Activated T-helper 1 cell treated with anti-CD3 and anti-CD28 coated beads, Interleukin-2, amount 50 U/mL, for 16 hours (primary cell): ENCODE data around the gene ANO6.

Experiments
- DNase-seq, 2 donors: peaks; one replicate each; pipeline ENCODE4 v3.0.0-alpha.2; 2020; ENCODE audit warnings: low read depth in 1 of 2, low spot score in 1 of 2

Gene ANO6

DNA sequence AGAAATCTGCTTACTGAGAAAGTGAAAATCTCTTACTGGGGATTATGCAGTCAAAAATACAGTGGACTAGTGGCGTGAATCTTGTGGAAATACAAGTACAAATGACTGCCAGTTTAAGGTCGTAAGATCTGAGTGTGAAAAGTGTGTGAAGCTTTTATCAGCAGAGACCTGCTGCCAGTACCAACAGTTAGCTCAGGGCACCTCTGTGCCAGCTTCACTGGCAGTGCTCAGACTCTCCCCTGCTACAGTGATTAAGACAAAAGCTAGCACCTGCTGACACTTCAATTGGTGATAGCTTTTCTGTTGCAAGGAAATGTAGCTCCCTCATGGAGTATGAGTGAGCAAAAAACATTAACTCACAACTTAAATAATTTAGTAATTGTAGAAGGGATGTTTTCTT, 185.1 kb downstream of the ANO6 start:
- no peak for DNase-seq

GRCh38 chr12:45402288-45402687, 186.4 kb downstream of the ANO6 start:
- no peak for DNase-seq

DNA sequence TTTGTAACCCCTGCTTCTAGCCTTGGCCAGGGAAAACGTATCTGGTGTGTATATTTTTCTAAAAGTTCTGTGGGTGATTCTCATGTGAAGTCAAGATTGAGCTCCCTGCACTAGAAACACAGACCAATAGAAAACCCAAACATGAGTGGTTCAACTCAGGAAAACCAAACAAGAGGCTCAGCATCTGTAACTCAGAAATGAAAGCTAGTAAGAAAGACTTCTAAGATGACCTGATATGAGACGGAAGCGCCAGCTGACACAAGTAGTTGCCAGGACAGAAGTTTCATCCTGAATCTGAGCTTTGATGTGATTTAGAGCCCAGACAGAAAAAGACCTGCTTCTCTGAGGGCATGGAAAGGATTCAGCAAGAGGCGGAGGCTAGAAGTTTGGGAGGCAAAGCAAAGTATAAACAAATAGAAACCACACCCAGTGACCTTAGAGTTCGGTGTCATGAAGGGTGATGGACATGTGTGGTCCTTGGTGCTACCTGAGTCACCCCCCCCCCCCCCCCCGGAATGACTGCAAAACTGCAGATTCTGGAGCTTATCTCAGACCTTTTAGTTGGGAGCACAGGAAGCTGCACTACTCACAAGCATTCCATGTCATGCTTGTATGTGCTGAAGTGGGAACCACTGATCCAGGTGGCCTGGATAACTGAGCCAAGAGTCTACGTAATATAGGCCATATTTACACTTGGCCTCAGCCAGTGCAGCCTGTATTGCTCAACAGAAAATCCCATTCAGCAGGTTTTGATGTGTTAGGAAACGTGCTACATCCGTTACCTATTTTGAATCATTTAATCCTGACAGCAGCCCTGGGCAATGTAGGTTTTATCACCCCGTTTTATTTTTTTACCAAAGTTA, 191.3 kb downstream of the ANO6 start:
- no peak for DNase-seq

GRCh38 chr12:45407981-45408728, 192.3 kb downstream of the ANO6 start:
- DNase-seq = no peak

DNA sequence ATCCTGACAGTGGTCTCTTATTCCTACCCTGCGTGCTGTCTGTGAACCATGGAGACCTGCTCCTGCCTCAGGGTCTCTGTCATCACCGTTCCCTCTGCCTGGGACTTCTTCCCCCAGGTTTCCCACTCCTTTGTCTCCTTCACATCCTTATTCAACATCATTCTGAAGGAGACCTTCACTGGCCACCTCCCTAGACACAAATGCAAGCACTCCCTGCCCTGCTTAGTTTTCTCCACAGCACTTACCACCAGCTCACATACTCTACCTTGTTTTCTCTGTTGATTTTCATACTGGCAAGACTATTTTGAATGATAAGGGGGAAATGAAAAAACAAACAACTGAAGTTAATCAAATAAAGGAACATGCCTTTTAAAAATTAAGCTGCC, 192.8 kb downstream of the ANO6 start:
- DNase-seq = no peak

DNA sequence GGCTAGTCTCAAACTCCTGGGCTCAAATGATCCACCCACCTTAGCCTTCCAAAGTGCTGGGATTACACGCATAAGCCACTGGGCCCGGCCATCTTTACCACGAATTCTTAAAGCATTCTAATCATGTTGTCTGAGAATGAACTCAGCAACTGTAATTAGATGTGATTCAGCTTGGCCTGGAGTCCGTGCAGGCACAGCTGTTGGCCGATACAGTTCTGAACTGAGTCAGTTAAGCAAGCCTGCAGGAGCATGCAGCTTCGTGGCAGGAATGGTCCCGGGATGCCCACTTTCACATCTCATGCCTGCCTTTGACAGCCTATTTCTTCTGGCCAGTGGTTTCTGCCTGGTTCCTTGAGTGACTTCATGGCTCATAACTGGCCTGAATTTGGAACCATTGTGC, 194.1 kb downstream of the ANO6 start:
- no peak for DNase-seq

DNA sequence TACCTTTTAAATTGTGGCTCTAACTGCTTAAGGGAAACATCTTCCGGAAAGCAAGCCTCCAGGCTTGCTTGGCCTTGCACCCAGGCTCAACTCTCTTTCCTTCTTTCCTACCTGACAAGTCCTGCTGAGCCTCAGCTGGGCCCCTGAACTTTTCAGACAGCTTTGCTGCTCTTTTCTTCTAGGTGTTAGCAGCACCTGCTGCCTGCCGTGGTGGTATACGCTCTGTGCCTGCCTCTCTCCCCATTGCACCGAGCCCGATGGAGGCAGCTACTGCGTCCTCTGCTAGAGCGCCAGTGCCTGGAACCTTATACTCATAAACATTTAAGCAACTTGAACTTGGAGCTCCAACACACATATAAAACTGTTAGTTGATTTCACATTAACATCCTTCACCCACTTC, 195.7 kb downstream of the ANO6 start:
- no peak for DNase-seq

- no peak for DNase-seq
Measured at GRCh38 chr12:45415393-45415817, 199.5 kb downstream of the ANO6 start.

GRCh38 chr12:45416126-45416525, 200.2 kb downstream of the ANO6 start:
- DNase-seq = no peak

DNA sequence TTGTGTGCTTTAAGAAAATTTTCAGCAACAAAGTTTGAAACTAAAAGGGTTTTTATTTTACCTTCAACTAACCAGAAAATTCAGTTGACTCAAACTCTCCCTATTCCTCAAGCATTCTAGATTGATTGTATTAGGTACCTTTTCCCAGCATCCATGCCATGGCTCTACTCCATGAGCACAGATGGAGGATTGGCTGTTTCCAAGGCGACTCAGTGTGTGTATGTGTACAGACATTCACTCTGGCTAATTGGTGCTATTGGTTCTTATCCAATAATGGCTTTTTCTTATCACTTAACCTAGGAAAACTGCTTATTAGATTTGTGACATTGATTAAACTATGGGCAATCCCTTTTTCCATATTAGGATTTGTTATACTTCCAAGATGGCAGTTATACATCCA, 202.6 kb downstream of the ANO6 start:
- DNase-seq = no peak

DNA sequence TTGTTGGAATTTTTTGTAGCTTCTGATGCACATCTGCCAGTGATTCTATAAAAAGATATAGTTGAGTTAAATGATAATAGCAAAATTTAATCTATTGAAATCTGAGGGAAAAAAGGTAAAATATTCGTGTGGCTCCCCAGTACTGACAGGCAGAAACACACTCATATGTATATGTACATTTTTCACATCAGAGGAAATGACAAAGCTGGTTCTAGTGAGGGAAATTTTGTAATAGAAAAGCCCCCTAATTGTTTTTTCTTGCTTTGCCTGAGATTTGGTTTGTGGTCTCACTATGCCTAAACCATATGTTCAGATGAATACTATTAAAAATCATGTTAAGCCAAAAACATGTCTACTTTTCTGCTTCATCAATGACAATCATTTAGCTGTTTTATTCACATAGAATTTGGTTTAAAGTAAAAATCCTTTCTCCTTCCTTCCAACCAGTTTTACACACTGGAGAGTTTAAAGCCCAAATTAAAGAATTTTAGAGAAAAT, 203.5 kb downstream of the ANO6 start:
- DNase-seq = no peak

DNA sequence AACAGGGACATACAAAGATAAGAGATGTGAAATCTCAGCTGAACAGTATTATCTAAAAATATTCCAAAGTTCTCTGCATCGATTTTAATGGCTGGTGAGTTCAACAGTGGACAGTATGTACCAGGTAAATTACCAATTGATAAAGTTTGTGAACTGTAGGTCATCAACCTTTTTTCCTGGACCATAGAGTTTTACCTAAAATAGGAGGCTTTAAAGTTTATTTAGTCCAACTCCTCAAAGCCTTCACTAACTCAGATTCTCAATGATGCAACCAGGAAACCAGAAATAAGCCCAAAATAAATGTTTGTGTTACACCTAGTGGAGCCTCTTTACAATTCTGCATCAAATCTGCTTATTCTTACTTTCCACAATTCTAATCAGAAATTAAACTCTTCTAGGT, 205.8 kb downstream of the ANO6 start:
- no peak for DNase-seq

DNA sequence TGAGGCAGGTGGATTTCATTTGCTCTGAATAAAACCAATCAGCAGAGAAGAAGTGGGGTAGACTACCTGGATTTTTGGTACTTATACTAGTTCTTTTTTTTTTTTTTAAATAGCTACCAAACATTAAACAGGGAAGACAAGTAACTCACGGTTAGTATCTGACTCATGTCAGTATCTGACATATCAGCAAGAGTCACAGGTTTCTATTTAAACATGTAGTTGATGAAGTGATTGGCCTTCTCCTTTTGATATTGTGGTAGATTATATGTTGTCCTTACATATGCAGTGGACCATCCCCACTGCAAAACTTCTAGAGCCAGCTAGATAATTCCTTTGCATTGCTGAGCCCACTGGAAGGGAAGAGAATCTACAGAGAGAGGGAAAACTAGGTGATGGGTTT, 208.0 kb downstream of the ANO6 start:
- DNase-seq = no peak

DNA sequence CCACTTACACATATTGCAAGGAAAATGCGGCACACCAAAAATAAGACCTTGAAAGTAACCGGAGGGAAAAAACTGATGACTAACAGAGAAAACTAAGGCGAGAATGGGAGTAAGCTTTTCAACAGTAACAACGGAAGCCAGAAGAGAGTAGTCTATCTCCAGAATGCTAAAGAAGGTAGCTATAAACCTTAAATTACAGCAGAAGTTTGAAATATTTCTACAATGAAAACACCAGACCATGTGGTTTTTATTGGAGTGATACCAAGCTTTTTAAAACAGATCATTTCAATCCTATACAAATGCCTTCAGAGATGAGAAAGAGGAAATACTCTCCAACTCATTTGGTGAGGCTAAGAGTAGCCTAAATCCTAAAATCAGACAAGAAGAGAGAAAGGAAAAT, 209.5 kb downstream of the ANO6 start:
- DNase-seq = no peak

GRCh38 chr12:45426294-45426693, 210.4 kb downstream of the ANO6 start:
- no peak for DNase-seq

GRCh38 chr12:45427042-45427441, 211.1 kb downstream of the ANO6 start:
- no peak for DNase-seq

DNA sequence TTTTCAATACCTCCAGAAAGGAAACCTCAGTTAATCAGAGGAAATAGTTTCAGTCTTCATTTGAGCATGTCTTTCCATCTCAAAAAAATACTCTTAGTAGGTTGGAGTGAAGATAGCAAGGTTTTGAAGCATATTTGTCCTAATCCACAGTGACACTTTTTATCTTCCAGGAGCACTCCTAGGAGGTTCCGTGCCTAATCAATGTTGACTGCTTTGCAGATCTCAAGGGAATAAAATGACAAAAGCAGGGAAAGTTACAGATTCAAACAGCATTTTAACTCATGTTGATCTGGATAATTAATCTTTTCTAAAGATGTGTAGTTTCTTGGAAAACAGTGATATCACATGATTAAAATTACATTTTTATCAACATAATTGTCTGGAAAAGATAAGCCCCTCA, 213.9 kb downstream of the ANO6 start:
- DNase-seq = no peak

GRCh38 chr12:45431126-45431525, 215.2 kb downstream of the ANO6 start:
- no peak for DNase-seq

DNA sequence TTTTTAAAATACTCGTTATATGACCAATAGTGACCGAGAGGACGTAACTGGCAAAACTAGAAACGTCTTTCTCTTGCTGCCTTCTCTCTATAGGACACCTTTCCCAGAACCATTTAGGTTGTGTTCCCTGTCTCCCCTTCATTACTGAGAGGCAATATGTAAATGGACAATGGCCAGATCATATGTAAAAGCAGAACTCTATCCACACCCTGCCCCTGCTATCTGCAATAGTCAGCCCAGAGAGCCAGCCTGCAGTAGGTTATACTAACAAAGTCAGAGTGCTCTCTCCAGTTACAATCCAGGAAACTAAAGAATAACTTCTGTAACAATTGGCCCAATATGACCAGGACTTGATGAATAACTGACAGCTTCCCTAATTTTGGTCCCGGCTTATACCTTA, 216.8 kb downstream of the ANO6 start:
- no peak for DNase-seq

GRCh38 chr12:45433441-45433868, 217.6 kb downstream of the ANO6 start:
- DNase-seq = no peak

DNA sequence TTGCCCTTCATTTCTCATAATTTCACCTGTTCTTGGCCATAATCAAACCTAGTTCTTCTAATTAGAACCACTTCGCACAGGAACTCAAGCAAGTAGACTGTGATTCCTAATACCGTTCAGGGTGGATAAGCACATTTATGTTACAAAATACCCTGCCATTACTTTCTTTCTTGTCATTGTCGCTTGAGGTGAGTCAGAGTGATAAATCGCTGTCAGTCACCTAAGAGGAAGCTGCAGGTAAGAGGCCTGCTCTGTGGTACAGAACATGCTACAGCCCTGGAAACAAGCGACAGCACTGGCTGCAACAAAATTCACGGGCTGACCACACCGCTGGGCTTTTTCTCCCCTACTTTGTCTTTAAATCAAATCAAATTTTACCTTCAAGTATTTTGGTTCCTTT, 218.2 kb downstream of the ANO6 start:
- DNase-seq = no peak

DNA sequence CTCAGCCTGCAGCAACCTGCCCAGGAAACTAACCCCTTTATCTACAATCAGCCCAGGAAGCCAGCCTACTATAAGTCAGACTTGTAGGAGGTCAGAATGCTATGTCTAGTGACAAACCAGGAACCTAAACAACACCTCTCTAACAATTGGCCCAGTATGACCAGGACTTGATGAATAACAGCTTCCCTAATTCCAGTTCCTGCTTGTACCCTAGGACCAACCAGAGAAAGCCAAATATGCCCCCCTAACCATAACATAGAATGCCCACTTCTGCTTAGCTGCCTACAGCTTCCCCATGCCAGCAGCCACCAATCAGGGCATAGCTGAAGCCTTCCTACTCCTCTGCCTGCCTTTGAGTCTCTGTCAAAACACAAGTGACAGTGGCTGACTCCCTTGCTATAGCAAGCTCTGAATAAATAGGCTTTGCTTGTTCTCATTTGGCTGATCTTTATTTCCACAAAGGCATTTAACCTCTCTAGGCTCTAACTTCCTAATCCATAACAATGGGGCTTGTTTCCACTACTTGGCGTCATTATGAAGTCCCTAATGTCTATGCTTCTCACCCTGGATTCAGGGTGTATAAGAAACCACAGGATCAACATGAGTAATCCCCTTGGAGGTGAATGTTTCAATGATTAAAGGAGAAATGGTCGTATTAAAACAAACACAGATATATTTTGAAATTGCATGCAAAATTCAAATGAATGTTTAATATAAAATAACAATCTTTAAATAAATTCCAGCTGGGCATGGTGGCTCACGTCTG, 220.2 kb downstream of the ANO6 start:
- DNase-seq = no peak
